Stimulated activated CD4-positive, alpha-beta T cell treated with anti-CD3 and anti-CD28 coated beads, Interleukin-4, amount 100 ng/mL, for 24 hours (primary cell): ENCODE data around the gene ANGPTL3.

Experiments
- DNase-seq: peaks from one replicate; pipeline ENCODE4 v3.0.0-alpha.2; 2020

The ANGPTL3 gene

GRCh38 chr1:62637392-62638105 lies 40.2 kb downstream of the ANGPTL3 start:
- DNase-seq, result no peak

GRCh38 chr1:62643283-62643682 lies 46.0 kb downstream of the ANGPTL3 start:
- no peak for DNase-seq

- no peak for DNase-seq
Observed at GRCh38 chr1:62652387-62652786, 55.1 kb downstream of the ANGPTL3 start.

GRCh38 chr1:62654744-62655143 lies 57.4 kb downstream of the ANGPTL3 start:
- DNase-seq, result no peak
